ENCODE data around the gene NHLRC4.
"Not testable (repeated sequence)": the region's sequence is repeated elsewhere in the genome, so short reads cannot be mapped to it uniquely, and the experiment has no call there.

NHLRC4 gene

DNA sequence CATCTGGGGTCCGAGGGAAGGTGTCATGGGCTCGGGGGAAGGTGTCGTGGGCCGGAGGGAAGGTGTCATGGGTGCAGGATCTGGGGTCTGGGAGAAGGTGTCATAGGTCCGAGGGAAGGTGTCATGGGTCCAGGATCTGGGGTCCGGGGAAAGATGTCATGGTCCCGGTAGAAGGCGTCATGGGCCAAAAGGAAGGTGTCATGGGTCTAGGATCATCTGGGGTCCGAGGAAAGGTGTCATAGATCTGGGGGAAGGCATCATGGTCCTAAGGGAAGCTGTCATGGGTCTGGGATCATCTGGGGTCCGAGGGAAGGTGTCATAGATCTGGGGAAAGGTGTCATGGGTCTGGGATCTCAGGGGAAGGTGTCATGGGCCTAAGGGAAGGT, 24.0 kb downstream of the NHLRC4 start:
- Mint-ChIP-seq H3K36me3 (peaks cover 38% of the 10 kb centered on the region), H3K27ac (peak overlapping the region; percentile 77), H3K9me3 (no peaks in the 10 kb centered on the region), H3K4me3 (peak overlapping the region; percentile 94), H3K4me1 (peaks cover 55% of the 10 kb centered on the region)
- no peak for ATAC-seq
- DNase-seq (ENCODE audit: low spot score in 2 of 2): no peak

DNA sequence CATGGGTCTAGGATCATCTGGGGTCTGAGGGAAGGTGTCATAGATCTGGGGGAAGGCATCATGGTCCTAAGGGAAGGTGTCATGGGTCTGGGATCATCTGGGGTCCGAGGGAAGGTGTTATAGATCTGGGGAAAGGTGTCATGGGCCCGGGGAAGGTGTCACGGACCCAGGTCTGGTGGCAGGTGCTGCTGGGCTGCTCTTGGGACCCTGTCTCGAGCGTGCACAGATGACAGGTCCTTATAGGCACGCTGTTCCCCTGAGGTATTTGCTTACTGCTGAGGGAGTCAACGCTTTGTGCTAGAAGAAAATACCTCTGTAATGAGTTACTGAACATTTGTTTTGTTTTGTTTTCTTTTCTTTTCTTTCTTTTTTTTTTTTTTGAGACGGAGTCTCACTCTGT, 24.4 kb downstream of the NHLRC4 start:
- Mint-ChIP-seq H3K36me3 (peaks cover 43% of the 10 kb centered on the region), H3K4me3 (peak overlapping the region; percentile 94), H3K4me1 (peaks cover 58% of the 10 kb centered on the region), H3K9me3 (no peaks in the 10 kb centered on the region), H3K27ac (peak overlapping the region; percentile 77)
- DNase-seq (ENCODE audit: low spot score in 2 of 2): no peak
- no peak for ATAC-seq

- Mint-ChIP-seq H3K36me3 (peaks cover 46% of the 10 kb centered on the region), H3K27ac (peak overlapping the region; percentile 56), H3K9me3 (no peaks in the 10 kb centered on the region), H3K4me3 (peak overlapping the region; percentile 94), H3K4me1 (peaks cover 66% of the 10 kb centered on the region)
- DNase-seq (ENCODE audit: low spot score in 2 of 2) (peak in 1 of 2 donors; percentile 2), ATAC-seq (no peak)
These were observed 25.2 kb downstream of the NHLRC4 start for GRCh38 chr16:591892-592517.

GRCh38 chr16:592518-593306, 25.9 kb downstream of the NHLRC4 start:
- ATAC-seq (no peak), DNase-seq (ENCODE audit: low spot score in 2 of 2) (no peak)
- no peak overlapping the region for H3K4me3 Mint-ChIP-seq
- H3K36me3 Mint-ChIP-seq: peaks cover 45% of the 10 kb centered on the region
- H3K27ac Mint-ChIP-seq: peak overlapping the region; percentile 56
- peaks cover 61% of the 10 kb centered on the region for H3K4me1 Mint-ChIP-seq
- H3K9me3 Mint-ChIP-seq: no peaks in the 10 kb centered on the region

DNA sequence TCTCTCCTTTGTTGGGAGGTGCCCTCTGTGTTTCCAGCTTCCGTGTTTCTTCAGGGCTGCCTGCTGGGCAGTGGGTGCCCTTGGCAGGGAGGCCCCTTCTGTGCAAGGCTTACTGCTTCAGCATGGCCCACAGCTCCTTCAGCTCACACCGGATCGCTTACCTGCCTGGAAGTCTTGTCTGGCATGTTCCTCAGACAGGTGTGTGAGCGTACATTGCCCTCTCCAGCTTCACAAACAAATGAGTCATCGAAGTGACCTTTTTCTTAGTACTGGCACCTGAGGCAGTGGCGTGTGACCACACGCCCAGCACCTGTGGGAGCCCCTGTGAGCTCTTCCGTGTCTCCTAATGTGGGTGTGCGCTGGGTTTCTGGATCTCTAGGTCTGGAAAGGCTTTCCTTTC, 26.6 kb downstream of the NHLRC4 start:
- Mint-ChIP-seq H3K4me1 (peaks cover 61% of the 10 kb centered on the region), H3K4me3 (no peak overlapping the region), H3K27ac (peak overlapping the region; percentile 43), H3K36me3 (peaks cover 38% of the 10 kb centered on the region), H3K9me3 (no peaks in the 10 kb centered on the region)
- no peak for DNase-seq (ENCODE audit: low spot score in 2 of 2)
- no peak for ATAC-seq

DNA sequence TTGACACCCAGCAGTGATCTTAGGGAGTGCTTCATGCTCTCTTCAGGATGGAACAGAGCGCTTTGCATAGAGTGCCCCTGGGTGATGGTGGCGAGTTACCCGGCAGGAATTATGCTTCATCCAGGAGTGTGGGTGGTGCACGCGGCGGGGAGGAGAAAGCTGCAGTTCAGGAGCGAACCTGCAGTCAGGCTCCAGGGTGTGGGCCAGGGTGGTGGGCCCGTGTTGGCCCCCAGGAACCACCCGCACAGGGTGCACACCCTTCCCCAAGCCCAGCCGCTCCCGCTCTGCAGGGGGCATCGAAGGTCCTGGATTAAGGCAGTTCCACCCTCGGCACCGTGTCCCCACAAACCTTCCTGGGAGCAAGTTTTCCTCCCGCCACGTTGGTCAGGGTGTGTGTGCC, 27.0 kb downstream of the NHLRC4 start:
- DNase-seq (ENCODE audit: low spot score in 2 of 2) (no peak), ATAC-seq (no peak)
- no peaks in the 10 kb centered on the region for H3K9me3 Mint-ChIP-seq
- H3K4me3 Mint-ChIP-seq: no peak overlapping the region
- H3K36me3 Mint-ChIP-seq: peaks cover 38% of the 10 kb centered on the region
- H3K4me1 Mint-ChIP-seq: peaks cover 61% of the 10 kb centered on the region
- H3K27ac Mint-ChIP-seq: peak overlapping the region; percentile 43

DNA sequence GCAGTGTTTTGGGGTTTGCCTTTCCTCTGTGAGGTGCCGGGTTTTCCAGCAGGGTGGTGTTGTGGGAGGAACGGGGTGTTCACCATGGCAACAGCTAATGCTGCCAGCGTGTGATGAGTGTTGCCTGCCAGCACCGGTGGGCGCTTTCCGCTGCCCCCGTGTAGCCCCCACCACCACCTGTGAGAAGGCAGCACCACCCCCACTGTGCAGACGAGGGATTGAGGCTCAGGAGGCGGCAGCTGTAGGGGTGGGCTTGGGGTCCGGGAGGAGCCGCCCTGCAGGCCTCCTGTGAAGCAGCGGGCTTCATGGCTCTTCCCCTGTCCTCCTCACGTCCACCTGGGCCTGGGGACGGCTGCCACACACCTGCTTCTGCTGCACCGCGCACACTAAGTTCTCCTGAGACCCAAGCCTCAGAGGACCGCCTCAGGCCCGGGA, 28.3 kb downstream of the NHLRC4 start:
- H3K27ac Mint-ChIP-seq: no peak overlapping the region
- DNase-seq (ENCODE audit: low spot score in 2 of 2): no peak
- peaks cover 61% of the 10 kb centered on the region for H3K4me1 Mint-ChIP-seq
- ATAC-seq: no peak
- H3K36me3 Mint-ChIP-seq: peaks cover 26% of the 10 kb centered on the region
- no peak overlapping the region for H3K4me3 Mint-ChIP-seq
- H3K9me3 Mint-ChIP-seq: no peaks in the 10 kb centered on the region

DNA sequence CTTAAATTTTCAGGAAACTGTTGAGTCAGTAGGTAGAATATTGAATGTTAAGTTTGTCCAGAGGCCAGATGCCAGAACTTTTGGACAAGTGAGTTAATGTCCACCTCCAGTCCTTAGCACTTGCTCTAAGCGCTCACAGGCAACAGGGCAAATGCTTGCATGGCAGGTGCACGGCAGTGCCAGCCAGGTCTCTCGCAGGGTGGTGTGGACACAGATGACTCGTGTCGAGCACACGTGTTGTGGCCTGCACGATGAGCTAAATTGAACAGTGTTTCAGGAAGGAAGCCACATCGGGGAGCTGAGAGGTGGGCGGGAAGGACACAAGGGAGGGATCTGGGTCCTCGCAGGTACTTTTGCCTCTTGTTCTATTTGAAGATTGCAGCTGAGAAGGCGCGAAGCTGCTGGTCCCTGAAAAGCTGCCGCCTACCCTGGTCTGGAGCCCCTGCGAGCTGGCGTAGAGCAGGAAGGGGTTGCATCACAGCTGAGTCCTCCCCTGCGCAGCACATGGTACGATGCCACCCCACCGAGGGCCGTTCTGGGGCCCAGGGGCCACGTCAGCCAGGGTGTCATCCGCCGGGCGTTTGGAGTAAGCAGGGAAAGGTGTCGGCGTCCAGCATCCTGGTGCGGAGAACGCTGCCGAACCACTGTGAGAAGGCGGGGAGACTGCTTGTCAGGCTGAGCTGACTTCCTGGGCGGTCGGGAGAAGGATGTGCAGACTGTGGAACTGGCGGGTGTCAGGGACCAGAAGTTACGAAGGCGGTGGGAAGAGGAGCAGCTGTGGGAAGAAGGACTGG, 29.3 kb downstream of the NHLRC4 start:
- ATAC-seq: no peak
- no peak for DNase-seq (ENCODE audit: low spot score in 2 of 2)
- peaks cover 21% of the 10 kb centered on the region for H3K36me3 Mint-ChIP-seq
- no peak overlapping the region for H3K4me3 Mint-ChIP-seq
- H3K4me1 Mint-ChIP-seq: peaks cover 53% of the 10 kb centered on the region
- H3K27ac Mint-ChIP-seq: peak overlapping the region; percentile 56
- H3K9me3 Mint-ChIP-seq: no peaks in the 10 kb centered on the region

GRCh38 chr16:596736-597060, 29.9 kb downstream of the NHLRC4 start:
- DNase-seq (ENCODE audit: low spot score in 2 of 2) (no peak), ATAC-seq (no peak)
- Mint-ChIP-seq H3K9me3 (no peaks in the 10 kb centered on the region), H3K36me3 (peaks cover 19% of the 10 kb centered on the region), H3K27ac (peak overlapping the region; percentile 56), H3K4me3 (no peak overlapping the region), H3K4me1 (peaks cover 47% of the 10 kb centered on the region)

GRCh38 chr16:597655-598054, 30.9 kb downstream of the NHLRC4 start:
- H3K4me3 Mint-ChIP-seq; H3K9me3 Mint-ChIP-seq; DNase-seq (ENCODE audit: low spot score in 2 of 2); ATAC-seq; H3K27ac Mint-ChIP-seq: not testable (repeated sequence)
- H3K4me1 Mint-ChIP-seq: peaks cover 40% of the 10 kb centered on the region
- H3K36me3 Mint-ChIP-seq: peaks cover 19% of the 10 kb centered on the region

- Mint-ChIP-seq H3K27ac (no peak overlapping the region), H3K4me3 (no peak overlapping the region), H3K36me3 (peaks cover 19% of the 10 kb centered on the region), H3K4me1 (peaks cover 39% of the 10 kb centered on the region), H3K9me3 (no peaks in the 10 kb centered on the region)
- no peak for ATAC-seq
- DNase-seq (ENCODE audit: low spot score in 2 of 2): no peak
These were observed 32.3 kb downstream of the NHLRC4 start for GRCh38 chr16:598823-599739.

- H3K27ac Mint-ChIP-seq: no peak overlapping the region
- DNase-seq (ENCODE audit: low spot score in 2 of 2): no peak
- H3K4me1 Mint-ChIP-seq: peaks cover 28% of the 10 kb centered on the region
- peaks cover 17% of the 10 kb centered on the region for H3K36me3 Mint-ChIP-seq
- no peak for ATAC-seq
- H3K9me3 Mint-ChIP-seq: no peaks in the 10 kb centered on the region
- H3K4me3 Mint-ChIP-seq: no peak overlapping the region
These were observed 34.0 kb downstream of the NHLRC4 start for GRCh38 chr16:600781-601180.

GRCh38 chr16:603933-604332, 37.1 kb downstream of the NHLRC4 start:
- no peak for DNase-seq (ENCODE audit: low spot score in 2 of 2)
- peaks cover 24% of the 10 kb centered on the region for H3K4me1 Mint-ChIP-seq
- H3K9me3 Mint-ChIP-seq: no peaks in the 10 kb centered on the region
- no peaks in the 10 kb centered on the region for H3K36me3 Mint-ChIP-seq
- no peak for ATAC-seq
- H3K27ac Mint-ChIP-seq: no peak overlapping the region
- no peak overlapping the region for H3K4me3 Mint-ChIP-seq

DNA sequence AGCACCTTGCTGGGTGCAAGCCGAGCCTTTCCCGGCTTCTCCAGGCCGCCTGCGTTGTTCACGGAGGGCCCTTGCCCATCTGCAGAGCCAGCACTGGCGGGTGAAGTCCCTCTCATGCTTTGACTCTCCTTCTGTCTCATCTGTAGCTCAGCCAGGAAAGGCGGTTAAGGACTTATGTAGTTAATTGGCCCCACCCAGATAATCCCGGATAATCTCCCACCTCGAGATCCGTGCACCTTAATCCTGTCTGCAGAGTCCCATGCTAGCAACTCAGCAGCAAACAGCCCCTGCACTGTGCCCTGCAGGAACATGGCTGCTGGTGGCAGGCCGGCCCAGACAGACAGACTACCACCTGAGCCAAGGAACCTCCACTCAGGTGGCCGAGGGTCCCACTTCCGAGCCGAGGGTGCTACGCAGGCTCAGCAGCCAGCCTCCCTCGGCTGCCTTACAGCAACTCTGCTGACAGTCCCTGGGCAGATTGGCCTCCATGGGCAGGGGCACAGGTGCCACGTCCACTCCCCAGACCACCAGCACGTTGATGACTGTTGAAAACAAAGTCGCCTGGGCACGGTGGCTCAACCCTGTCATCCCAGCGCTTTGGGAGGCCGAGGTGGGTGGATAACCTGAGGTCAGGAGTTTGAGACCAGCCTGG, 40.0 kb downstream of the NHLRC4 start:
- DNase-seq (ENCODE audit: low spot score in 2 of 2) (no peak), ATAC-seq (no peak)
- no peak overlapping the region for H3K4me3 Mint-ChIP-seq
- H3K36me3 Mint-ChIP-seq: peaks cover 5% of the 10 kb centered on the region
- no peaks in the 10 kb centered on the region for H3K9me3 Mint-ChIP-seq
- no peak overlapping the region for H3K27ac Mint-ChIP-seq
- peaks cover 46% of the 10 kb centered on the region for H3K4me1 Mint-ChIP-seq

All from stimulated activated effector memory CD8-positive, alpha-beta T cell treated with anti-CD3 and anti-CD28 coated beads, Interleukin-12 subunit alpha, Interleukin-12 subunit beta, amount 100 ng/mL, for 72 hours (primary cell).